Measurements from ENCODE around the gene B9D1. TPM values are rescaled to one million over a fixed set of nuclear protein-coding genes. Genes with fewer than 3 reads are reported as not detected.
A peak's percentile ranks its signal among the peaks of the same experiment; 100 is the strongest.

B9D1 gene
- total RNA-seq, 1 donor from 2014 or later = 12.6 TPM

- FAIRE-seq = no peak
Observed at GRCh38 chr17:19327031-19327783, 35.3 kb downstream of the B9D1 start.

GRCh38 chr17:19325542-19325941 is 37.0 kb downstream of the B9D1 start:
- no peak for FAIRE-seq

More at GRCh38 chr17:19327031-19327783, 35.3 kb downstream of the B9D1 start:
- no peak for DNase-seq (ENCODE audit: low spot score in 2 of 2)

GRCh38 chr17:19322861-19323260 is 39.7 kb downstream of the B9D1 start:
- DNase-seq (ENCODE audit: low spot score in 2 of 2) (no peak), FAIRE-seq (no peak)

More at GRCh38 chr17:19325542-19325941, 37.0 kb downstream of the B9D1 start:
- DNase-seq (ENCODE audit: low spot score in 2 of 2) = no peak

- FAIRE-seq = no peak
Observed at GRCh38 chr17:19322129-19322505, 40.4 kb downstream of the B9D1 start.

GRCh38 chr17:19321481-19322128 is 40.9 kb downstream of the B9D1 start:
- no peak for DNase-seq (ENCODE audit: low spot score in 2 of 2)
- FAIRE-seq = no peak

More at GRCh38 chr17:19322129-19322505, 40.4 kb downstream of the B9D1 start:
- DNase-seq (ENCODE audit: low spot score in 2 of 2) = no peak

GRCh38 chr17:19320876-19321275 is 41.6 kb downstream of the B9D1 start:
- no peak for DNase-seq (ENCODE audit: low spot score in 2 of 2)

GRCh38 chr17:19319771-19320505 is 42.6 kb downstream of the B9D1 start:
- FAIRE-seq = no peak

More at GRCh38 chr17:19320876-19321275, 41.6 kb downstream of the B9D1 start:
- no peak for FAIRE-seq

GRCh38 chr17:19318611-19319010 is 43.9 kb downstream of the B9D1 start:
- no peak for DNase-seq (ENCODE audit: low spot score in 2 of 2)

More at GRCh38 chr17:19319771-19320505, 42.6 kb downstream of the B9D1 start:
- DNase-seq (ENCODE audit: low spot score in 2 of 2) = no peak

GRCh38 chr17:19317359-19318095 is 45.0 kb downstream of the B9D1 start:
- DNase-seq (ENCODE audit: low spot score in 2 of 2) (peak; percentile 56 to 82), FAIRE-seq (peak; percentile 56)

More at GRCh38 chr17:19318611-19319010, 43.9 kb downstream of the B9D1 start:
- no peak for FAIRE-seq

- DNase-seq (ENCODE audit: low spot score in 2 of 2) (no peak), FAIRE-seq (no peak)
Observed at GRCh38 chr17:19316761-19317358, 45.7 kb downstream of the B9D1 start.

- DNase-seq (ENCODE audit: low spot score in 2 of 2) = no peak
- no peak for FAIRE-seq
Observed at GRCh38 chr17:19315104-19315503, 47.4 kb downstream of the B9D1 start.

- FAIRE-seq = no peak
- no peak for DNase-seq (ENCODE audit: low spot score in 2 of 2)
Observed at GRCh38 chr17:19313746-19314651, 48.5 kb downstream of the B9D1 start.

GRCh38 chr17:19313066-19313745 is 49.3 kb downstream of the B9D1 start:
- no peak for FAIRE-seq
- no peak for DNase-seq (ENCODE audit: low spot score in 2 of 2)

- DNase-seq (ENCODE audit: low spot score in 2 of 2) (no peak), FAIRE-seq (no peak)
Observed at GRCh38 chr17:19312406-19312805, 50.1 kb downstream of the B9D1 start.

- DNase-seq (ENCODE audit: low spot score in 2 of 2) (no peak), FAIRE-seq (no peak)
Observed at GRCh38 chr17:19311421-19312215, 50.9 kb downstream of the B9D1 start.

- DNase-seq (ENCODE audit: low spot score in 2 of 2) (no peak), FAIRE-seq (no peak)
Observed at GRCh38 chr17:19311016-19311415, 51.5 kb downstream of the B9D1 start.

GRCh38 chr17:19310151-19310550 is 52.4 kb downstream of the B9D1 start:
- DNase-seq (ENCODE audit: low spot score in 2 of 2) = no peak
- FAIRE-seq = no peak

GRCh38 chr17:19309701-19310100 is 52.8 kb downstream of the B9D1 start:
- FAIRE-seq (no peak), DNase-seq (ENCODE audit: low spot score in 2 of 2) (no peak)

All from frontal cortex (tissue), 4 donors.